Daoy (cell line): ENCODE data around the gene KIAA1755. TPM values are rescaled to one million over a fixed set of nuclear protein-coding genes. Genes with fewer than 3 reads are reported as not detected.

Experiments
- DNase-seq: peaks from one replicate; pipeline ENCODE4 v3.0.0-alpha.2; 2015; ENCODE audit warnings: low read depth
- total RNA-seq: library from RNA; depleted of rRNA; stranded (reverse); fragments of >200 nt; shearing (Covaris generic); gene quantifications from 2 replicates; pipeline ENCODE4 v1.2.3, GENCODE V29; 2014; rRNA removed

Gene KIAA1755
- total RNA-seq, 1 experiment from 2014 or later: 1.0 TPM

DNA sequence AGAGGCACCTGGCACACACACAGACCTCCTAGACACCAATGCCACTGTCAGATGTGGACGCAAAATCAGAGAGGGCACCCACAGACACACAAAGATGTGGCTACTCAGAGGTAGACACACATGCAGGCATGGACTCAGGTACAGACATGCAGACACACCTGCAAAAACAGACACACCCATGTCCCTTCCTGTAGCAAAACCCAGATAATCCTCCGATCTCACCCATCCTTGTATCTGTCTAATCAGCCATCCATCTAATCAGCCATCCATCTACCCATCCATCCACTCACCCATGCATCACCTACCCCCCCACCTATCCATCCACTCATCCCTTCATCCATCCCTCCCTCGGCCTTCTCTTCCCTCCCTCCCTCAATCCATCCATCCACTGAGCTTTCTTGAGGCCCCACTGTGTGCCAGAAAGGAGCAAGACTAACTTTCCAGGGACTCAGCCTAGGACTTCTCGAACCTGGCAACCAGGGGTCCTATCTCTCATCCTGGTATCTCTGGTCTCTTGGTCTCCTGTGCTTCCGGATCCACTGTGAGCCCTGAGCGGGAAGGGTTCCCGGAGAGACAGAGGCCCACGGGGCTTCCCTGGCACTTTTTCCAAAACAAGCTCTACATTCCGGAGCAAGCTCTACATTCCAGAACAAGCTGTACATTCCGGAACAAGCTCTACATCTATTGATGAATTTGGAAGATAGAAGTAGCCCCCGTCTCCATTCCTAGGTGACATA lies 94.4 kb downstream of the KIAA1755 start:
- DNase-seq: no peak

DNA sequence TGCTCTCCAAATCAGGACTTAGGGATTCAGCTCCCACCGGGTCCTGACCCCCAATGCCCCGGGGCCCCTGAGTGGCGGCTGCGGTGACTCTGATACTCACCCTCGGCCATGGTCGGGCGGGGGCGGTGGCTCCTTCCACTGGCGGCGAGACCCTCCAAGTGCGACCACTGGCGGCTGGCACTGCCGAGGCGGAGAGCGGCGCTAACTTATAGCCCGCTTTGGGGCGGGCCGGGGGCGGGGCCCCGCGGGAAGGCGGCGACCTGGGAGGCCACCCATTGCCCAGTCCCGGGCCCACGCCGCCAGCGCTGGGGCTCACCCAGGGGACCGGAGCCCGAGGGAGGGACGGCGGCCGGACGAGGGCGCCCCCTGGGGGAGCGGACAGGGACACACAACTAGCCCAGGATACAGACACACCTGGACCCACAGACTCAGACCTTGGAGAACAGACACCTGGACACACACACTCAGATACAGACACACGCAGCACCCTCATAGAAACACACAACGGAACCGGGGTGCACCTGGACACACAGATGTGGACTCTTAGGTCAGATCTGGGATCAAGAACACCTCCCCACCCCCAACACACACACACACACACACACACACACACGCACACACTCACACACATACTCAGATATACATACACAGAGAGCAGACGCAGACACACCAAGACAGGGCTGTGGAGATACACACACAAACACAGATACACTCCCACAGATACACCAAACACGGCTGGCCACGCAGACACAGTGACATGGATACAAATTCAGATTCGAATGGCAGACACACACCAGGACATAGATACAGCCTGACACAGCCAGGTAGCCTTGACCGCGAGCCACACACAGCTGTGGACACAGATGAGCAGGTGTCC lies 95.2 kb downstream of the KIAA1755 start, which contains the start of gene TGM2:
TSS of gene TGM2 (minus strand) at position 182 of the 877 bp plus-strand sequence. CDS start at position 110, 72 bp downstream.
- DNase-seq: peak; percentile 87

DNA sequence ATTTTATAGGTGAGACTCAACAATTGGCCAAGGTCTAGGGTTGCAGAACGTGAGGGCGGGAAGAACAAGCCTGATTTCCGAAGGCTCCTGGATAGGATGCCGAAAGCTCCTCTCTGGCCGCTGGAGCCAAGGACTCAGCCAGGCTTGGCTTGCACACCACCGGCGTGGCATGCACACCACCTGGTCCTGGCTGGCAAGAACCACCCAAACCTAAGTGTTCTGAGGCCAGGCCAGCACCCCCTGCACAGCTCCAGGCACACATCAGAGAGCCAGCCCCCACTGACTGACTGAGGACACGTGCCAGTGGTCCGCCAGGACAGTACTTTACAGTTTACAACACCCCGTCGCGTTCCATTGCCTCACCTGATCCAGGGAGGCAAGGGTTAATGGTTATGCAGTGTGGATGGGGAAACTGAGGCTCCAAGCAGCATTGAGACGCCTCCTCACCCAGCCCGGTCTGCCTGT lies 95.9 kb downstream of the KIAA1755 start:
- no peak for DNase-seq

DNA sequence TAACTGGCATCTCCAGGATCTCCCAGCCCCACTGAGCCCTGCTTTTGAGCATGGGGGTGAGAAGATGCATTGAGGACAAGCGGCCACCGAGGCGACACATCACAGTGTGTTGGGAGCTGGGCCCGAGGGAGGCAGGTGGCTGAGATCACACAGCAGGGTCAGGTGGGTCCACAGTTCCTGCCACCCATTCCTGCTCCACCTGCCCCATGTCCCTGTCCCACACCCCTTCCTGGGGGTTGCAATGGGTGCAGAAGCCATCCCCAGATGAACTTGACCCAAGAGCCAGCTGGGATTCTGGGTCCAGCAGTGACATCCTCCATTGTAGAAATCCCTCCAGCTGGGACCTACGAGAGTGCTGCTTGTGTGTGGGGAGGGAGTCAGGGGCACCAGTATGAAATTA lies 96.5 kb downstream of the KIAA1755 start:
- no peak for DNase-seq

DNA sequence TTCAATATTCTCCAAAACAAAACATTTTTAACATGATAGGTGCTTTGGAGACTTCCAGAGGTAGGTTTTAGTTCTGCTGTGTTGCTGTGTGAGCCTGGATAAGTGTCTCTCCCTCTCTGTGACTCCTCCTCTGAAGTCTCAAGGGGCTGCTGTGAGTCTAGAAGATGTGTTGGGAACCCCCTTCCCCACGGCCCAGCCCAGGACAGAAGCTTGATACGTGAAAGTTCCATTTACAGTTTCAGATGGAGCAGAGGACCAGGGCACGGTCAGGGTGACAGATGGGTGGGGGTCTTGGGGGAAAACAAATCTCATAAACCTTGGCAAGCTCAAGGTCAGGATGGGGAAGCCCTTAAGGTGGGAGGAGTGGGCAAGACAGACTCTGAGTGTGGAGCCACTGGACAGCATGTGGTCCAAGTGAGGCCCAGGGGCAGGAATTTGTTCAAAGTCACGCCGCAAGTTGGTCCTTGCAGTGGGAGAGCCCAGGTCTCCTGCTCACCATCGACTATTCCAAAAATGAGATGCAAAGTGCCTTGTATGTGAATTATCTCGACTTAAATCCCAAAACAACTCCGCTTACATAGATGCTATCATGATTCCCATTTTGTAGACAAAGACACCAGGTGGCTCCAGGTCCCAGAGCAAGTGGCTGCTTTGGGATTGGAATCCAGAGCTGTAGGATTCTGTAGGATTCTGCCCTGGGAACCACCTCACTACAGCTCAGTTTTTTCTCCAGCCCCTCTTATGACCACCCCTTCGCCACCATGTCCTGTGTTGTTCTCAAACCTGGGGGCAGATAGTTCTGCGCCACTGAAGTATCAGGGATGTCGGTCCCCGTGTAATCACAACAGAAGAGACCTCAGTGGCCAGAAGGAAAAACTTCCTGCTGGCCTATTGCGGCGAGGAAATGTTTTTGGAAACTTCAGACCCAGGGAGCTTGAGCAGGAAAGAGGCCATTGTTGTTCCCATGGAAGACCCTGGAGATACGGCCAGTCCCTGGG lies 97.4 kb downstream of the KIAA1755 start:
- no peak for DNase-seq

DNA sequence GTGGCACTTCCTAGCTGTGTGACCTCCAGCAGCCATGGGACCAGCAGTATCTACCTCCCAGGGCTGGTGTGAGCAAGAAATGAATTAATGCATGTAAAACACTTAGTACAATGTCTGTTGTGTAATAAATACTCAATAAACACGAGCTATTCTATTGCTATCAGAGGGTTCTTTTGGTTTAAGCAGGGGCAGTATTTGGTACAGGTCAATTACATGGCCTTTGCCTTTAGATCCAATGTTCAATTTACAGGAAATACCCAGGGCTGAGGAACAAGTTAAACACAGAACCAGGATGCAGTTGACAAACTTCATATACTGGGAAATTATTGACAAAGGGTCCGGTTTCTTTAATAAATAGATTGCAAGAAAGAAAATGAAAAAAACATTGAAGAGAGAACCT lies 98.4 kb downstream of the KIAA1755 start:
- DNase-seq: no peak

DNA sequence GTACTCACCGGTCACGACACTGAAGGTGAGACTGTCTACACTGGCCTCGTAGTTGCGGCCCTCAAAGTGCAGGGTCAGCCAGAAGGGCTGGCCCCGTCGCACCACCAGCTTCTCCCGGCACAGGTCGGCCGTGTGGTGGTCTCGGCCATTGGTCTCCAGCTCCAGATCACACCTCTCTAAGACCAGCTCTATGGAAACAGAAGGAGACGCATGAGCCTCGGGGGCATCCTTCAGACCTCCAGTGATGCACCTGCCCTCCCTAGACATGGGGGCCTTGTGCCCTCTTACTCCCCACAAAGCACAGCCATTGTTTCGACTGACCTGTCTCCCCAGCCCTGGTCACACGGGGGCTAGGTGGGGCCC lies 99.1 kb downstream of the KIAA1755 start:
- DNase-seq: no peak

Other genes starting within 250 kb of the KIAA1755 start
- gene TTI1, start 227.3 kb downstream of the KIAA1755 start, total RNA-seq: 17.8 and 17.9 TPM in 2 replicates
- 18.2 and 24.4 TPM in 2 replicates for gene RPRD1B, start 227.0 kb downstream of the KIAA1755 start, total RNA-seq
- 27.3 and 33.4 TPM in 2 replicates for gene TGM2, start 95.5 kb downstream of the KIAA1755 start, total RNA-seq
- 0.09 TPM in 1 of 2 replicates, not detected in the other for gene BPI, start 43.4 kb upstream of the KIAA1755 start, total RNA-seq
- not detected in 2 replicates for gene LBP, start 85.7 kb upstream of the KIAA1755 start, total RNA-seq
- 18.9 and 24.2 TPM in 2 replicates for gene SNHG17, start 174.6 kb upstream of the KIAA1755 start, total RNA-seq
- 14.1 and 17.8 TPM in 2 replicates for gene RALGAPB, start 212.1 kb upstream of the KIAA1755 start, total RNA-seq